HG02973 (cell line): ENCODE measurements around the gene CDHR1.
A peak's percentile ranks its signal among the peaks of the same experiment; 100 is the strongest.

ENCODE experiments used
- ATAC-seq: cut with Tn5 transposase; IDR thresholded peaks from one replicate; pipeline ENCODE4 v1.9.1; 2021; ENCODE audit warnings: moderate library complexity; ENCODE audit not compliant: unreplicated experiment

CDHR1 gene

GRCh38 chr10:84257343-84258020, 63.1 kb downstream of the CDHR1 start:
- ATAC-seq = no peak

- ATAC-seq = no peak
Observed at GRCh38 chr10:84258034-84258695, 63.8 kb downstream of the CDHR1 start.

GRCh38 chr10:84261236-84261915, 67.0 kb downstream of the CDHR1 start:
- no peak for ATAC-seq

GRCh38 chr10:84262190-84262956, 68.0 kb downstream of the CDHR1 start:
- no peak for ATAC-seq

- ATAC-seq = no peak
Observed at GRCh38 chr10:84263716-84264115, 69.4 kb downstream of the CDHR1 start.

GRCh38 chr10:84264611-84265141, 70.3 kb downstream of the CDHR1 start:
- peak; percentile 90 for ATAC-seq

- no peak for ATAC-seq
Observed at GRCh38 chr10:84265418-84265817, 71.1 kb downstream of the CDHR1 start.

- ATAC-seq = peak; percentile 69
Observed at GRCh38 chr10:84267503-84268126, 73.3 kb downstream of the CDHR1 start.

- ATAC-seq = no peak
Observed at GRCh38 chr10:84269162-84269561, 74.8 kb downstream of the CDHR1 start.
